MM.1S (cell line): ENCODE results near the gene P2RX5.
"Not testable (repeated sequence)": the region's sequence is repeated elsewhere in the genome, so short reads cannot be mapped to it uniquely, and the experiment has no call there.

Experiments
- DNase-seq: peaks from one replicate; pipeline ENCODE4 v3.0.0-alpha.2; 2015
- H2AFZ ChIP-seq: fragments of 300-600 bp; sonication (generic); 2 replicates; pipeline ENCODE4 v1.6.0; 2016; ENCODE audit warnings: antibody characterized with exemption, low read length
- H3F3A ChIP-seq: fragments of 300-600 bp; sonication (generic); 2 replicates; pipeline ENCODE4 v1.6.1; 2016; ENCODE audit warnings: mild to moderate bottlenecking, antibody characterized with exemption, low read length, moderate library complexity, mixed read lengths; ENCODE audit not compliant: insufficient read depth
- H3K27ac ChIP-seq: fragments of 300-600 bp; sonication (generic); 2 replicates; pipeline ENCODE4 v1.5.1; 2016; ENCODE audit warnings: mild to moderate bottlenecking, low read length
- H3K27me3 ChIP-seq: fragments of 300-600 bp; sonication (generic); replicated peaks from 2 replicates; pipeline ENCODE4 v1.6.0; 2016; ENCODE audit warnings: low read length; ENCODE audit not compliant: insufficient read depth
- H3K36me3 ChIP-seq: fragments of 300-600 bp; sonication (generic); replicated peaks from 2 replicates; pipeline ENCODE4 v1.6.1; 2016; ENCODE audit warnings: mild to moderate bottlenecking, low read length, mixed read lengths; ENCODE audit not compliant: insufficient read depth
- H3K4me1 ChIP-seq: fragments of 300-600 bp; sonication (generic); 2 replicates; pipeline ENCODE4 v1.6.1; 2016; ENCODE audit warnings: low read length, mixed read lengths
- H3K4me2 ChIP-seq: fragments of 300-600 bp; sonication (generic); 2 replicates; pipeline ENCODE4 v1.6.0; 2016; ENCODE audit warnings: low read depth, low read length
- H3K4me3 ChIP-seq: fragments of 300-600 bp; sonication (generic); 2 replicates; pipeline ENCODE4 v1.5.1; 2016; ENCODE audit warnings: low read length, mixed read lengths
- H3K79me2 ChIP-seq: fragments of 300-600 bp; sonication (generic); 2 replicates; pipeline ENCODE4 v1.6.1; 2016; ENCODE audit warnings: mixed run types, low read length, mixed read lengths
- H3K9ac ChIP-seq: fragments of 300-600 bp; sonication (generic); 2 replicates; pipeline ENCODE4 v1.6.1; 2016; ENCODE audit warnings: low read length, mixed read lengths
- H3K9me2 ChIP-seq: fragments of 300-600 bp; sonication (generic); replicated peaks from 2 replicates; pipeline ENCODE4 v1.6.1; 2016; ENCODE audit warnings: mild to moderate bottlenecking, low read length, mixed read lengths; ENCODE audit not compliant: insufficient read depth
- H3K9me3 ChIP-seq: fragments of 300-600 bp; sonication (generic); replicated peaks from 2 replicates; pipeline ENCODE4 v1.6.1; 2016; ENCODE audit warnings: mild to moderate bottlenecking, low read length, mixed read lengths; ENCODE audit not compliant: insufficient read depth
- H4K20me1 ChIP-seq: fragments of 300-600 bp; sonication (generic); 2 replicates; pipeline ENCODE4 v1.6.1; 2016; ENCODE audit warnings: mild to moderate bottlenecking, low read length, moderate library complexity, mixed read lengths; ENCODE audit not compliant: insufficient read depth
- EZH2 ChIP-seq: fragments of 300-600 bp; sonication (generic); optimal IDR thresholded peaks from 2 replicates; pipeline ENCODE3; 2017; ENCODE audit warnings: low read depth, mild to moderate bottlenecking, antibody characterized with exemption, low read length, mixed read lengths
- EZH2phosphoT487 ChIP-seq: fragments of 300-600 bp; sonication (generic); IDR thresholded peaks from 2 replicates; pipeline ENCODE4 v1.6.1; 2018; ENCODE audit warnings: antibody characterized with exemption, low read length
- TF ChIP-seq, protein P1 (sequence below): fragments of 300-600 bp; sonication (generic); IDR thresholded peaks from 2 replicates; pipeline ENCODE4 v1.5.1; 2016; ENCODE audit warnings: antibody characterized with exemption, low read length, mixed read lengths

P2RX5 gene

DNA sequence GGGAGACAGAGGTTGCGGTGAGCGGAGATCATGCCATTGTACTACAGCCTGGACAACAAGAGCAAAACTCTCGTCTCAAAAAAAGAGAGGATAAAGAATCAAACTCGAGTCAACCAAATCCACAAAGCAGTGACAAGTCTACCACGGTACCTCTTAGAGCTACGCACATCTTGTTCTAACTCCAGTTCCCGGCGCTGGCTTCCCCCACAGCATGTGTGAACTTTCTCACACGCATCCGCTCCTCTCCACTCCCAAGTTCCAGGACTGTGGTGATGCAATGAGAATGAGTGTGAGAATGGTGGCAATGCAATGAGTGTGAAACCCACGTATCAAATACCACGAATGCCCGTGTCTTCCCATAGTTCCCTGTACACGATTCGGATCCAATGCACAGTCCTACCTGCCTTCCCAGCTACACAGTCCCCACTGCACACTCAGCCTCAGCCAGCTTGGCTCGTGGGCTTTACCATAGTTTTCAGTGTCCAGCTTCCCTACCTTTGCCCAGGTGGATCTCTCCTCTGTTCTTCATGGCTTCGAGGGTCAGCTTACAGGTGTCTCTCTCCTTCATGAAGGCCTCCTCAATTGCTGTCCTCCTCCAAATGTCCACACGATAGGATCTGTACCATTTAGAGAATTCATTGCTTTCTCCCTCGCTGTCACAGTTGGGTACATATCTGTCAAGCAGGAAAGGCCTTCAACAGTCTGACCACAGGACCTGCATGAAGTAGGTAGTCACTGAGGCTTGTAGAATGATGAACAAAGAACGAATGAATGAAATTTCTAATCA, 9.2 kb upstream of the P2RX5 start:
- Histone ChIP-seq H4K20me1 (no peaks in the 10 kb centered on the region), H3K4me3 (no peak overlapping the region), H3K27me3 (no peaks in the 10 kb centered on the region), H3F3A (peaks cover 4% of the 10 kb centered on the region; the same call in 1 of the 2 replicates), H2AFZ (no peak overlapping the region), H3K4me1 (peaks cover 17% of the 10 kb centered on the region), H3K9me2 (no peaks in the 10 kb centered on the region), H3K27ac (no peak overlapping the region), H3K79me2 (no peaks in the 10 kb centered on the region), H3K36me3 (no peaks in the 10 kb centered on the region), H3K9me3 (no peaks in the 10 kb centered on the region), H3K4me2 (no peak overlapping the region), H3K9ac (no peak overlapping the region)
- no peak for TF ChIP-seq EZH2phosphoT487
- TF ChIP-seq, protein P1, sequence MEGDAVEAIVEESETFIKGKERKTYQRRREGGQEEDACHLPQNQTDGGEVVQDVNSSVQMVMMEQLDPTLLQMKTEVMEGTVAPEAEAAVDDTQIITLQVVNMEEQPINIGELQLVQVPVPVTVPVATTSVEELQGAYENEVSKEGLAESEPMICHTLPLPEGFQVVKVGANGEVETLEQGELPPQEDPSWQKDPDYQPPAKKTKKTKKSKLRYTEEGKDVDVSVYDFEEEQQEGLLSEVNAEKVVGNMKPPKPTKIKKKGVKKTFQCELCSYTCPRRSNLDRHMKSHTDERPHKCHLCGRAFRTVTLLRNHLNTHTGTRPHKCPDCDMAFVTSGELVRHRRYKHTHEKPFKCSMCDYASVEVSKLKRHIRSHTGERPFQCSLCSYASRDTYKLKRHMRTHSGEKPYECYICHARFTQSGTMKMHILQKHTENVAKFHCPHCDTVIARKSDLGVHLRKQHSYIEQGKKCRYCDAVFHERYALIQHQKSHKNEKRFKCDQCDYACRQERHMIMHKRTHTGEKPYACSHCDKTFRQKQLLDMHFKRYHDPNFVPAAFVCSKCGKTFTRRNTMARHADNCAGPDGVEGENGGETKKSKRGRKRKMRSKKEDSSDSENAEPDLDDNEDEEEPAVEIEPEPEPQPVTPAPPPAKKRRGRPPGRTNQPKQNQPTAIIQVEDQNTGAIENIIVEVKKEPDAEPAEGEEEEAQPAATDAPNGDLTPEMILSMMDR = no peak
- TF ChIP-seq EZH2 = no peak
- no peak for DNase-seq

DNA sequence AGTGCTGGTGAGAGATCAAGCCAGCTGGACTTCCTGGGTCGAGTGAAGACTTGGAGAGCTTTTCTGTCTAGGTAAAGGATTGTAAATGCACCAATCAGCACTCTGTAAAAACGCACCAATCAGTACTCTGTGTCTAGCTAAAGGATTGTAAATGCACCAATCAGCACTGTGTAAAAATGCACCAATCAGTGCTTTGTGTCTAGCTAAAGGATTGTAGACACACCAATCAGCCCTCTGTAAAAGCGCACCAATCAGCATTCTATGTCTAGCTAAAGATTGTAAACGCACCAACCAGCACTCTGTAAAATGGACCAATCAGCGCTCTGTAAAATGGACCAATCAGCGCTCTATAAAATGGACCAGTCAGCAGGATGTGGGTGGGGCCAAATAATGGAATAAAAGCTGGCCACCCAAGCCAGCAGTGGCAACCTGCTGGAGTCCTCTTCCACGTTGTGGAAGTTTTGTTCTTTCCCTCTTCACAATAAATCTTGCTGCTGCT, 6.1 kb upstream of the P2RX5 start:
- H3K4me1 ChIP-seq, H3K9me3 ChIP-seq, H3K27ac ChIP-seq, H4K20me1 ChIP-seq, H3K27me3 ChIP-seq, H3K9me2 ChIP-seq, H3K79me2 ChIP-seq, H3K4me2 ChIP-seq, H3K36me3 ChIP-seq, H2AFZ ChIP-seq, H3K9ac ChIP-seq, DNase-seq, H3F3A ChIP-seq, H3K4me3 ChIP-seq: not testable (repeated sequence)

DNA sequence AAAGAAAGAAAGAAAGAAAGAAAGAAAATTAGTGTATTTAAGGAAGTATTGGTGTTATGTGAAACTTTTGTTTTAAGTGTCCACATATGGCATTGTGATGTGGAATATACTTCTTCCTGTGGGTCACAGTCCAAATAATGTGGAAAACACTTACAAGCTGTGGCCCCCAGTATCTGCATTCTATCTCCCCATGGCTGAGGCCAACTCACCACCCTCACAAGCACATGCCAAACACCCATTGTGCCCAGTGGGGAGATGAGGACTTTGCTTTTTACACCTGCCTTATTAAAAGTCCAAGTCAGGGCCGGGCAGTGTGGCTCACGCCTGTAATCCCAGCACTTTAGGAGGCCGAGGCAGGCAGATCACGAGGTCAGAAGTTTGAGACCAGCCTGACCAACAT, 4.0 kb upstream of the P2RX5 start:
- Histone ChIP-seq H3K9me3 (no peaks in the 10 kb centered on the region), H3K79me2 (peaks cover 9% of the 10 kb centered on the region), H3K9ac (no peak overlapping the region), H3K4me1 (no peaks in the 10 kb centered on the region), H4K20me1 (no peaks in the 10 kb centered on the region), H3K27ac (no peak overlapping the region), H3K4me3 (no peak overlapping the region), H2AFZ (no peak overlapping the region), H3K36me3 (no peaks in the 10 kb centered on the region), H3K4me2 (no peak overlapping the region), H3K27me3 (no peaks in the 10 kb centered on the region), H3F3A (no peaks in the 10 kb centered on the region), H3K9me2 (no peaks in the 10 kb centered on the region)
- no peak for DNase-seq
- TF ChIP-seq EZH2 = no peak

DNA sequence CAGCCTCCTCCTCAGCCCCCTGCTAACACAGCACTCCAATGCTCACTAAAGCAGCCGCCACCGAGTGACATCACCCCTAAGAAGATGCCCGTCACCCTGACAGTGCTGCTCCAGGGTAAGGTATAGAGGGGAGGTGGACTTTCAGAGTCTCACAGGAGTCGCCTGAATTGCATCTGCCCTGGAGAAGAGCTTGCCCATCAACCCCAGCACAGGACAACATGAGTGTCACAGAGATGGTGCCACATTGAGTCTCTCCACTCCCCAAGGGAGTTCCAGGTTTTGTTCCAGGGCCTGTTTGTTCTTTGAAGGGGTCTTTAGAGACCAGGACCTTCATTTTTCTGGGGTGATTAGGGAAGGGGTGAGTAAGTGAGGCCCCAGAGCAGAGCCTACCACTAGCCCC, 2.2 kb upstream of the P2RX5 start:
- Histone ChIP-seq H3K9ac (no peak overlapping the region), H4K20me1 (no peaks in the 10 kb centered on the region), H3K36me3 (no peaks in the 10 kb centered on the region), H3K4me2 (no peak overlapping the region), H3K27ac (no peak overlapping the region), H3K9me3 (no peaks in the 10 kb centered on the region), H3K9me2 (no peaks in the 10 kb centered on the region), H3K4me1 (0 out of 2 replicates have a peak, but pooled peaks cover 3% of the 10 kb centered on the region), H3K79me2 (peaks cover 26% of the 10 kb centered on the region), H2AFZ (no peak overlapping the region), H3F3A (no peaks in the 10 kb centered on the region), H3K4me3 (no peak overlapping the region), H3K27me3 (no peaks in the 10 kb centered on the region)
- DNase-seq = no peak
- no peak for TF ChIP-seq EZH2
- no peak for TF ChIP-seq EZH2phosphoT487
- TF ChIP-seq, protein P1 = no peak
